ENCODE results near the gene PPIL1.

DNA sequence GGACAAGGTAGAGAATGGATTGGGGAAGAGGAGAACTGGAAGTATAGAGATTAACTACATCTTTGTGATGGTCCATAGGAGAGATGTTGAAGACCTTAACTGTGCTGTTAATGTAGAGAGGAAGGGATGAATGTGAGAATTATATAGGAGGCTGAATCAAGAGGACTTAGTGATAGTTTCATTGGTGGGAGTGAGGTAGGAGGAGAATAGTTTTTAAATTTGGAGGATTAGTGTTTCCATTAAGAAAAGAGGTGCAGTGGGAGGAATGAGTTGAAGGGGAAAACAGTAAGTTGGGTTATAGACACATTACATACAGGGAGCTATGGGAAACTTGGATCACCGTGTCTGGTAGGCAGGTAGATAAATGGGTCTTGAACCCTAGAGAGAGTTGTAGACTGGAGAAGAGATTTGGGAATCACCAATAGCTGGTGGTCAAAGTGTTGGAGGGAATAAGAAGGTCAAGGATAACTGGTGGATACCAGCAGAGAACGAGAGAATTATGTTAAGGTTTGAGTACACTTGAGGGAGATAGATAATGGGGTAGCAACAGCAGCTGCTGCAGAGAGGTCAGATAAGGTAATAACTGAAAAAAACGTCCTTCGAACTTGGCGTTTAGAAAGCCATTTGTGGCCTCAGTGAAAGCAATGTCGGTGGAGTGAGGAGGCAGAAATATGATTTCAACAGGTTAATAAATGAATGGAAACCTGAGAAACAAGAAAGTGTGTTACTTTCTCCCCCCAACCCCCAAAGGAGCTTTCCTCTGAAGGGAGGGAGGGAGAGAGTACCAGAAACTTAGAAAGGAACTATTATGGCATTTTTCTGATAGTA, 14.3 kb upstream of the PPIL1 start:
- TF ChIP-seq EGR1 (IDR thresholded peaks at IDR 0.05) (no peak), RAD21 (IDR thresholded peaks at IDR 0.05; ENCODE audit: low read depth) (no peak), ZBTB7A (IDR thresholded peaks at IDR 0.05; ENCODE audit: low read depth) (no peak), FOXM1 (IDR thresholded peaks at IDR 0.05; ENCODE audit: borderline replicate concordance, low read depth) (no peak), MAX (IDR thresholded peaks at IDR 0.05) (no peak), CREB1 (IDR thresholded peaks at IDR 0.05; ENCODE audit: low read depth) (no peak)
